Keratinocyte (primary cell): ENCODE measurements around the gene RAB8B. TPM values are rescaled to one million over a fixed set of nuclear protein-coding genes. Genes with fewer than 3 reads are reported as not detected.

Experiments used
- DNase-seq: peaks from one replicate; pipeline ENCODE4 v3.0.0-alpha.2; 2011; ENCODE audit warnings: low read depth, missing footprints, low spot score
- FAIRE-seq: peaks from 2 replicates; lab custom pipeline; 2011; peaks lifted over from hg19 to GRCh38; lab: Jason Lieb, UNC
- H2AFZ ChIP-seq: 2 replicates; pipeline ENCODE4 v1.6.0; 2012; ENCODE audit warnings: low read length, control low read depth, inconsistent platforms; ENCODE audit not compliant: control insufficient read depth
- H3K27ac ChIP-seq: 2 replicates; pipeline ENCODE4 v1.5.1; 2011; ENCODE audit warnings: low read length; ENCODE audit not compliant: control insufficient read depth, insufficient read depth
- H3K27me3 ChIP-seq: 3 replicates; pipeline ENCODE4 v1.6.0; 2011; ENCODE audit warnings: low read length; ENCODE audit not compliant: control insufficient read depth, insufficient read depth; ENCODE audit errors: extremely low read depth
- H3K36me3 ChIP-seq, 2 experiments: 2 replicates in 1 of 2; 3 replicates in 1 of 2; pipeline ENCODE4 v1.5.1; 2011; ENCODE audit warnings: low read length in 2 of 2, mild to moderate bottlenecking in 1 of 2; ENCODE audit not compliant: control insufficient read depth in 2 of 2, insufficient read depth in 2 of 2; ENCODE audit errors: extremely low read depth in 1 of 2
- H3K4me1 ChIP-seq: 3 replicates; pipeline ENCODE4 v1.5.1; 2011; ENCODE audit warnings: low read length; ENCODE audit not compliant: control insufficient read depth, insufficient read depth; ENCODE audit errors: extremely low read depth
- H3K4me2 ChIP-seq: 3 replicates; pipeline ENCODE4 v1.6.0; 2011; ENCODE audit warnings: low read depth, low read length; ENCODE audit not compliant: control insufficient read depth, insufficient read depth; ENCODE audit errors: extremely low read depth
- H3K4me3 ChIP-seq, 3 experiments: fragments of 200-600 bp in 1 of 3; sonication (generic) in 1 of 3; 2 replicates in 2 of 3; 3 replicates in 1 of 3; pipeline ENCODE4 v1.5.1; 2011 to 2016; ENCODE audit warnings: low read length in 3 of 3, mild to moderate bottlenecking in 3 of 3, control low read depth in 2 of 3, inconsistent platforms in 1 of 3, low read depth in 1 of 3, mixed read lengths in 1 of 3, mixed run types in 1 of 3, moderate library complexity in 1 of 3; ENCODE audit not compliant: control insufficient read depth in 2 of 3, insufficient read depth in 2 of 3; ENCODE audit errors: extremely low read depth in 1 of 3
- H3K79me2 ChIP-seq: 2 replicates; pipeline ENCODE4 v1.6.0; 2012; ENCODE audit warnings: low read length; ENCODE audit not compliant: control insufficient read depth, insufficient read depth
- H3K9ac ChIP-seq: 3 replicates; pipeline ENCODE4 v1.6.0; 2011; ENCODE audit warnings: low read length; ENCODE audit not compliant: control insufficient read depth, insufficient read depth; ENCODE audit errors: extremely low read depth
- H3K9me1 ChIP-seq: 3 replicates; pipeline ENCODE4 v1.6.0; 2011; ENCODE audit warnings: low read length; ENCODE audit not compliant: control insufficient read depth, insufficient read depth; ENCODE audit errors: extremely low read depth
- H3K9me3 ChIP-seq: 2 replicates; pipeline ENCODE4 v1.5.1; 2012; ENCODE audit warnings: low read depth, low read length; ENCODE audit not compliant: control insufficient read depth
- H4K20me1 ChIP-seq: 3 replicates; pipeline ENCODE4 v1.6.0; 2011; ENCODE audit warnings: low read length; ENCODE audit not compliant: control insufficient read depth, insufficient read depth; ENCODE audit errors: extremely low read depth
- EZH2 ChIP-seq: IDR thresholded peaks from one replicate; pipeline ENCODE4 v1.6.1; 2012; ENCODE audit warnings: inconsistent platforms, mild to moderate bottlenecking, low read length, moderate library complexity
- dilution Hi-C: fragments of 300-500 bp; cut with MboI; formaldehyde crosslinking; loops from one replicate; pipeline ENCODE4 v1.7.0; 2020; ENCODE audit warnings: low sequenced_read_pairs; ENCODE audit not compliant: extremely low pct_ligation_motif_present
- polyA plus RNA-seq, 5 experiments: library from polyadenylated mRNA; depleted of rRNA in 3 of 5; stranded (reverse) in 3 of 5; stranded (forward) in 1 of 5; unstranded in 1 of 5; fragments of >200 nt; gene quantifications; 1 replicate in 1 of 5; 2 replicates in 3 of 5; 3 replicates in 1 of 5; pipeline versions ENCODE4 v1.2.1 to v1.2.3, GENCODE V29; 2011 to 2012; ENCODE audit warnings: missing spikeins in 2 of 5, low read depth in 1 of 5, low replicate concordance in 1 of 5
- TF ChIP-seq, protein P1 (sequence below), 3 experiments: IDR thresholded peaks in 1 of 3; conservative IDR thresholded peaks in 1 of 3; optimal IDR thresholded peaks in 1 of 3; 2 replicates in 2 of 3; 3 replicates in 1 of 3; pipeline versions ENCODE3 to v1.5.1; 2011; ENCODE audit warnings: low read length in 3 of 3, mild to moderate bottlenecking in 3 of 3, moderate library complexity in 2 of 3, control low read depth in 1 of 3, inconsistent platforms in 1 of 3; ENCODE audit not compliant: insufficient read depth in 2 of 3; ENCODE audit errors: extremely low read depth in 1 of 3

RAB8B gene
- polyA plus RNA-seq, 1 donor (not counting 4 experiments of a cell fraction or from before 2014, with no cell fraction given): 31.2 TPM

GRCh38 chr15:63218100-63218808 lies 28.8 kb downstream of the RAB8B start:
- no peaks in the 10 kb centered on the region for H3K9me1 ChIP-seq
- H3K79me2 ChIP-seq: peaks cover 10% of the 10 kb centered on the region
- H3K9me3 ChIP-seq: no peaks in the 10 kb centered on the region
- H3K4me3 ChIP-seq: peak overlapping the region in 1 of 3 experiments; percentile 20
- H3K9ac ChIP-seq: no peak overlapping the region
- no peak for TF ChIP-seq EZH2
- TF ChIP-seq, protein P1, sequence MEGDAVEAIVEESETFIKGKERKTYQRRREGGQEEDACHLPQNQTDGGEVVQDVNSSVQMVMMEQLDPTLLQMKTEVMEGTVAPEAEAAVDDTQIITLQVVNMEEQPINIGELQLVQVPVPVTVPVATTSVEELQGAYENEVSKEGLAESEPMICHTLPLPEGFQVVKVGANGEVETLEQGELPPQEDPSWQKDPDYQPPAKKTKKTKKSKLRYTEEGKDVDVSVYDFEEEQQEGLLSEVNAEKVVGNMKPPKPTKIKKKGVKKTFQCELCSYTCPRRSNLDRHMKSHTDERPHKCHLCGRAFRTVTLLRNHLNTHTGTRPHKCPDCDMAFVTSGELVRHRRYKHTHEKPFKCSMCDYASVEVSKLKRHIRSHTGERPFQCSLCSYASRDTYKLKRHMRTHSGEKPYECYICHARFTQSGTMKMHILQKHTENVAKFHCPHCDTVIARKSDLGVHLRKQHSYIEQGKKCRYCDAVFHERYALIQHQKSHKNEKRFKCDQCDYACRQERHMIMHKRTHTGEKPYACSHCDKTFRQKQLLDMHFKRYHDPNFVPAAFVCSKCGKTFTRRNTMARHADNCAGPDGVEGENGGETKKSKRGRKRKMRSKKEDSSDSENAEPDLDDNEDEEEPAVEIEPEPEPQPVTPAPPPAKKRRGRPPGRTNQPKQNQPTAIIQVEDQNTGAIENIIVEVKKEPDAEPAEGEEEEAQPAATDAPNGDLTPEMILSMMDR (optimal IDR thresholded peaks at IDR 0.05 in 1 of 3, IDR thresholded peaks at IDR 0.05 in 1 of 3, conservative IDR thresholded peaks at IDR 0.05 in 1 of 3; ENCODE audit: extremely low read depth in 1 of 3, insufficient read depth in 2 of 3, low read length in 3 of 3): no peak
- dilution Hi-C loops: no loop called here
- DNase-seq: no peak
- peaks cover 0 to under 1% of the 10 kb centered on the region in 2 experiments for H3K36me3 ChIP-seq
- peaks cover 20% of the 10 kb centered on the region for H3K4me1 ChIP-seq
- peak; percentile 59 for FAIRE-seq
- peak overlapping the region; percentile 13 for H3K27ac ChIP-seq
- H2AFZ ChIP-seq: no peak overlapping the region
- H3K27me3 ChIP-seq: no peaks in the 10 kb centered on the region
- peak overlapping the region; percentile 36 for H3K4me2 ChIP-seq
- no peaks in the 10 kb centered on the region for H4K20me1 ChIP-seq

DNA sequence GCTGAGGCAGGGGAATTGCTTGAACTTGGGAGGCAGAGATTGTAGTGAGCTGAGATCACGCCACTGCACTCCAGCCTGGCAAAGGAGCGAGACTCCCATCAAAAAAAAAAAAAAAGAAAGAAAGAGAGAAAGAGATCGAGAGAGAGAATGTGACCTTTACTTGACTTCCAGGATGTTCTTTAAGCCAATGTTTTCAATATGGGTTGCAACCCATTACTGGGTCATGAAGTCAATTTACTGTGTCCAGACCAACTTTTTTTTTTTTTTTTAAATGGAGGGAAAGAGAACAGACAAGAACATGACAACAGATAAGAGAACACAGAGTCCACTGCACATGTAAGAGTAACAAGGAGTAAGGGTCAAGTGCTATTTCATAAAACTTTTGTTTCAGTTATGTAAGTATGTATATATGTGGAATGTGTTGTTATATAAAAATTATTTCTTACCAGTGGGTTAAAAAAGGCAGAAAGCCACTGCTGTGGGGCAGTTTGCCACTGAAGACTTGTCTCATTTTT lies 29.8 kb downstream of the RAB8B start:
- no peak overlapping the region for H3K4me2 ChIP-seq
- peaks cover 24% of the 10 kb centered on the region for H3K4me1 ChIP-seq
- H3K27ac ChIP-seq: no peak overlapping the region
- DNase-seq (no peak), FAIRE-seq (no peak)
- H3K79me2 ChIP-seq: peaks cover 12% of the 10 kb centered on the region
- peaks cover 0 to 3% of the 10 kb centered on the region in 2 experiments for H3K36me3 ChIP-seq
- no peak overlapping the region for H2AFZ ChIP-seq
- H3K9me1 ChIP-seq: no peaks in the 10 kb centered on the region
- H4K20me1 ChIP-seq: no peaks in the 10 kb centered on the region
- TF ChIP-seq EZH2: no peak
- TF ChIP-seq, protein P1 (optimal IDR thresholded peaks at IDR 0.05 in 1 of 3, IDR thresholded peaks at IDR 0.05 in 1 of 3, conservative IDR thresholded peaks at IDR 0.05 in 1 of 3; ENCODE audit: extremely low read depth in 1 of 3, insufficient read depth in 2 of 3, low read length in 3 of 3): no peak
- no peaks in the 10 kb centered on the region for H3K9me3 ChIP-seq
- dilution Hi-C loops: no loop called here
- no peak overlapping the region for H3K4me3 ChIP-seq
- H3K9ac ChIP-seq: no peak overlapping the region
- no peaks in the 10 kb centered on the region for H3K27me3 ChIP-seq
